ENCODE results near the gene TMEM52B.

Gene TMEM52B

GRCh38 chr12:10167599-10167998, 11.2 kb upstream of the TMEM52B start:
- DNase-seq (ENCODE audit: low spot score) = no peak
- no peak for TF ChIP-seq CTCF (IDR thresholded peaks at IDR 0.05; ENCODE audit: borderline replicate concordance, control extremely low read depth, extremely low read depth, insufficient read depth, missing control alignments)
- in situ Hi-C loops (cut with MboI; ENCODE audit: low sequenced_read_pairs, unreplicated experiment) = no loop called here

DNA sequence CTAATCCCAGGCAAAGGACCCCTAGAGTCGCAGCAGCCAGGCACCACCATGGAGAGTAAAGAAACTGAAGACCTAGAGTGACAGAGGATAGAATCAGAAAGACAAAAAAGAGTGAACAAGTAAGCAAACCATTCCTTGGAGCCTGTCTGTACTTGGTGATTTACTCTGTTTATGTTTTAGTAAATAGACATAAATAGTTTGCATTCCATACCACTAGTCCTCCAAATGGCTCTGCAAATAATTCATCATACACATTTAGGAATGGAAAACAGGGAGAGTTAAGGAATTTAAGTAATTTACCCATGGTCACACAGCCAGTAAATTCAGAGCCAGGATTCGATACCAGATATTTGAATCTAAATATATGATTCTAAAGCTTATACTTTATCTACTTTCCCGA, 9.7 kb upstream of the TMEM52B start:
- in situ Hi-C loops (cut with MboI; ENCODE audit: low sequenced_read_pairs, unreplicated experiment) = no loop called here
- no peak for DNase-seq (ENCODE audit: low spot score)
- no peak for TF ChIP-seq CTCF (IDR thresholded peaks at IDR 0.05; ENCODE audit: borderline replicate concordance, control extremely low read depth, extremely low read depth, insufficient read depth, missing control alignments)

DNA sequence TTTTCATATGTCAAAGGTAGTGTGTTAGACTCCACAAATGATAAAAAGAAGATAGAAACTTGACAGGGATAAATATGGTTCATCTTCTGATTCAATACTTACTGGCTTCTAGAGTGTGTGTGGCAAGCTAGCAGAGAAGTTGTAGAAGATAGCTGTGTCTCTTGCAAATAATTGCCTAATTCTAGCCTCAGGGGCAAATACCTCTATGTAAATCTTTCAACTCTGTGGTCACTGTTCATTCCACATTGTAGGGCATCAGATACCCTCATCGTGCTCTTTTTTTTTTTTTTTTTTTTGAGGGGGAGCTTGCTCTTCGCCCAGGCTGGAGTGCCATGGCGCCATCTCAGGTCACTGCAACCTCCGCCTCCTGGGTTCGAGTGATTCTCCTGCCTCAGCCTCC, 8.6 kb upstream of the TMEM52B start:
- DNase-seq (ENCODE audit: low spot score) = no peak
- in situ Hi-C loops (cut with MboI; ENCODE audit: low sequenced_read_pairs, unreplicated experiment) = no loop called here

DNA sequence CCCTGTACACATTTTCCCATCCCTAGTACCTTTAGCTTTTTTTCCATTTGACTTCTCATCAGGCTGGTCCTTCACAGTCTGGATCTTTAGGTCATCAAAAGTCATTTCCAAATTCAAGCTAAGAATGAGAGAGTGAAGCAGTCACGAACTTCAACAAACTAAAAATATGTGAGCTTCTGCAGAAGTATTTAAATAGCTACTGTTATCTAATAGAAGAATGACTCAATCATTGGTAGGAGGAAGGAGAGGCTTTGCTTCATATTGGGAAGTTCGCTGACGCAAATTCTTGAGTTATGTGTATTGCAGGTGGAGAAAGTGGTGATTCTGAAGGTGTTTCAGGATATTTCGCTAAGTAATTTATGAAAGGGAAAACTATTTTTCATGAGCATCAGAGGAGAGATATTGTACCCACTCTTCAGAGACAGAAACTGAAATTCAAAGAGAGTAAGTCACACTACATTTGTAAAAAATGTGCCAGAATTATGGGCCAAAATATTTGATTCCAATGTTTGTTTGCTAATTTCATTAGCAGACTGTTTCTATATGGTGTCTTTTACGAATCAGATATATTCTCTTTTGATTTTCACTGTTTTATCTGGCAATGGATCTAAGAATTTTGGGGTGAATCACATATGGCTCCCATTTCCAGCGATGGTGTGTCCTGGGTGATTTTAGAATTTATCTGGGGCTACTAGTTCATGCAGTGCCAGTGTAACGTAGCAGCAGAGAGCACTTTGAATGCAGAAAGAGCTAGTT, 6.7 kb upstream of the TMEM52B start, which contains the start of gene OLR1:
Gene OLR1 (minus strand): TSS at position 160 of the 756 bp plus-strand sequence. CDS start 55 bp downstream, at position 105.
- no peak for TF ChIP-seq CTCF (IDR thresholded peaks at IDR 0.05; ENCODE audit: borderline replicate concordance, control extremely low read depth, extremely low read depth, insufficient read depth, missing control alignments)
- DNase-seq (ENCODE audit: low spot score) = no peak
- in situ Hi-C loops (cut with MboI; ENCODE audit: low sequenced_read_pairs, unreplicated experiment) = no loop called here

More for the DNA sequence above, 8.6 kb upstream of the TMEM52B start:
- TF ChIP-seq CTCF (IDR thresholded peaks at IDR 0.05; ENCODE audit: borderline replicate concordance, control extremely low read depth, extremely low read depth, insufficient read depth, missing control alignments) = no peak

- in situ Hi-C loops (cut with MboI; ENCODE audit: low sequenced_read_pairs, unreplicated experiment) = no loop called here
- DNase-seq (ENCODE audit: low spot score) = no peak
- TF ChIP-seq CTCF (IDR thresholded peaks at IDR 0.05; ENCODE audit: borderline replicate concordance, control extremely low read depth, extremely low read depth, insufficient read depth, missing control alignments) = no peak
These were observed 3.7 kb upstream of the TMEM52B start for GRCh38 chr12:10174986-10175614.

DNA sequence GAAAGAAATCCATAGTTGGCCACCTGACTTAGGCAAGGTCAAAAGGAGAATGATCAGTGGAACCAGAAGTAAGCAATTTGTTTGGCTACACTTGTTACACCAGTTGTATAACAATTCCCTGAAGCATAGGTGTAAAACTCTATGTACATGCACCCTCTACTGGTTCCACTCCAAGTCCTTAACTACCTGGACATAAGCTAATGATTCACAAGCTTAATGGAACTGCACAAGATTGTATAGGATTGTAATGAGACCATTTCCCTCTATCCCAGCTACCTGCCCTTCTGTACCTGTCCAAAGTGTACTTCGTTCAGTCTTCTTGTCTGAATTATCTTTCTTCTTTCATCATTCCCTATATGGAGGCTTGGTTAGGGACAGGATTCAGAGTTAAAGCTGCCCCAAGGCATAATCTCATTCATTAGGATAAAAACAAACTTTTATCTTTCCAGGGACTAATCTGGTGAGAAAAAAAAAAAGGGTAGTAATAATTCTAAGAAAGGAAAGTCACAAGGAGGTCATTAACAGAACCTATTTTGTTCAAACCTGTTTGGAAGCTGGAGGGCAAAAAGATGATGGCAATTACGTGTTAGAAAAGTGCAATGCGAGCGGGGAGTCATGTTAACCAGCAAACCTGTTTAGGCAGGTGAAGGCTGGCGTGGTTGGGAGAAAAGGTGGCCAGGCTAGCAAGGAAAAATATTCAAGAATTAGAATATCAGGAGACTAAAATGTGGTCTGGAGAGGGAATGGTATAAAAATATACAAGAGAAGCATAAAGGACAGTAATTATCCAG, 2.8 kb upstream of the TMEM52B start:
- no peak for DNase-seq (ENCODE audit: low spot score)
- no peak for TF ChIP-seq CTCF (IDR thresholded peaks at IDR 0.05; ENCODE audit: borderline replicate concordance, control extremely low read depth, extremely low read depth, insufficient read depth, missing control alignments)
- in situ Hi-C loops (cut with MboI; ENCODE audit: low sequenced_read_pairs, unreplicated experiment) = no loop called here

Measured in GM13976 (cell line).